Middle frontal gyrus (tissue), 1 donor: Measurements from ENCODE around the gene DDX6.
"Not testable (repeated sequence)": the region's sequence is repeated elsewhere in the genome, so short reads cannot be mapped to it uniquely, and the experiment has no call there.

Experiments used
- DNase-seq: peaks from one replicate; pipeline ENCODE4 v3.0.0-alpha.2; 2015; ENCODE audit warnings: low spot score; ENCODE audit errors: extremely low spot score

The DDX6 gene

DNA sequence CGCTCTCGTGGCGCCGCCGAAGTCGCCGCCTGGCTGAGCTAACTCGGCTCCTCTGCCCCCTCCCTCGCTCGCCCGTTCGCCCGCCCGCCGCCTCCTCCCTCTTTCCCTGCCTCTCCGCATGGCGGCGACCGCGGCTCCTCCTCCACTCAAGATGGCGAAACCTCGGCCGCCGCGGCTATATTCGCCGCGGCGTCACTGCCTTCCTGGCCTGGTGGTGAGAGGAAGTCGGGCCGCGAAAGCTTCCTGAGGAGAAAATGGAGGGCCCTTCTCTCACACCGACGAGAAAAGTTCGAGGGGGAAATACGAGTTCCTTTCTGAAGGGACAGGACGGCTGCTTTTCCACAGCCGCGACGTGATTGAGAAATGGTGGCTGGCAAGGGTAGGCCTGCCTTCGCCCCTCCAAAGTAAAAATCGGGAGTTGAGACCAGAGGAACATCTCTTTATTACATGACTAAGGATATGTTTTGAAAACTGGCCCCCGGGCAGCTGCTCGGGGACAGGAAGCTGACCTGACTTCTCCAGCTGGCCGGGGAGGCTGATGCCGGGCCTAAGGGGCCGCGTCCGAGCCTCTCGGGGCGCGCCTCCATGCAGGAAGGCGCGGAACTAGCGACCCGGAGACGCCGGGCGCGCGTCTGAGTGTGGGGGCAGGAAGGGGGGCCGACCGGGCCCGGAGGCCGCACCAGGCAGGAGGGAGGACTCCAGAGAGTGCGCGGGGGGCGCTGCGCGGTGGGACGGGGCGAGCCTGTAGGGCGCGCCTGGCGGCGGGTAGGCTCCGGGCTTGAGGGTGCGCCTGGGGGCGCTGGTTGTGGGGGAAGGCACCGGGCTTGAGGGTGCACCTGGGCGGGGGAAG lies at the start of gene DDX6:
TSS of gene DDX6 (minus strand) at position 54 of the 850 bp plus-strand sequence. CDS start 4,913 bp downstream, outside the sequence.
- peak; percentile 63 for DNase-seq

GRCh38 chr11:118838905-118839553 lies 48.1 kb upstream of the DDX6 start:
- DNase-seq = no peak

DNA sequence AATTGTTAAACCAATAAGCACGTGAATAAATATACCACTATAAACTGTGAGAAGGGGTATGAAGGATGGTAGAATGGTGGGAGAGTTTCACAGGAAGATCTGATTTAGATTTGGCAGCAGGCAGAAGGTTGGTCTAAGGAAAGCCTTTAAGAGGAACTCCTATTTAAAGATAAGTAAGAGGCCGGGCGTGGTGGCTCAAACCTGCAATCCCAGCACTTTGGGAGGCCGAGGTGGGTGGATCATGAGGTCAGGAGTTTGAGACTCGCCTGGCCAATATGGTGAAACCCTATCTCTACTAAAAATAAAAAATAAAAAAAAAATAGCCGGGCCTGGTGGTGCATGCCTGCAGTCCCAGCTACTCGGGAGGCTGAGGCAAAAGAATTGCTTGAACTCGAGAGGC lies 46.9 kb upstream of the DDX6 start:
- DNase-seq = no peak

- DNase-seq = no peak
Observed at GRCh38 chr11:118834427-118835028, 43.6 kb upstream of the DDX6 start.

DNA sequence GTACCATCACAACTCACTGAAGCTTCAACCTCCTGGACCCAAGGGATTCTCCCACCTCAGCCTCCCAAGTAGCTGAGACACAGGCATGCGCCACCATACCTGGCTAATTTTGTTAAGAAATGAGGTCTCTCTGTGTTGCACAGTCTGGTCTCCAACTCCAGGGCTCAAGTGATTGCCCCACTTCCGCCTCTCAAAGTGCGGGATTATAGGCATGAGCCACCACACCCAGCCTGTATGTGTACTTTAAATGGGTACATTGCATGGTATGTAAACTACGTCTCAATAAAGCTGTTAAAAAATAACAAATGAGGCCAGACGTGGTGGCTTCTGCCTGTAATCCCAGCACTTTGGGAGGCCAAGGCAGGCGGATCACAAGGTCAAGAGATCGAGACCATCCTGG lies 36.2 kb upstream of the DDX6 start:
- DNase-seq = no peak

GRCh38 chr11:118822936-118823510 lies 32.1 kb upstream of the DDX6 start:
- not testable (repeated sequence) for DNase-seq

DNA sequence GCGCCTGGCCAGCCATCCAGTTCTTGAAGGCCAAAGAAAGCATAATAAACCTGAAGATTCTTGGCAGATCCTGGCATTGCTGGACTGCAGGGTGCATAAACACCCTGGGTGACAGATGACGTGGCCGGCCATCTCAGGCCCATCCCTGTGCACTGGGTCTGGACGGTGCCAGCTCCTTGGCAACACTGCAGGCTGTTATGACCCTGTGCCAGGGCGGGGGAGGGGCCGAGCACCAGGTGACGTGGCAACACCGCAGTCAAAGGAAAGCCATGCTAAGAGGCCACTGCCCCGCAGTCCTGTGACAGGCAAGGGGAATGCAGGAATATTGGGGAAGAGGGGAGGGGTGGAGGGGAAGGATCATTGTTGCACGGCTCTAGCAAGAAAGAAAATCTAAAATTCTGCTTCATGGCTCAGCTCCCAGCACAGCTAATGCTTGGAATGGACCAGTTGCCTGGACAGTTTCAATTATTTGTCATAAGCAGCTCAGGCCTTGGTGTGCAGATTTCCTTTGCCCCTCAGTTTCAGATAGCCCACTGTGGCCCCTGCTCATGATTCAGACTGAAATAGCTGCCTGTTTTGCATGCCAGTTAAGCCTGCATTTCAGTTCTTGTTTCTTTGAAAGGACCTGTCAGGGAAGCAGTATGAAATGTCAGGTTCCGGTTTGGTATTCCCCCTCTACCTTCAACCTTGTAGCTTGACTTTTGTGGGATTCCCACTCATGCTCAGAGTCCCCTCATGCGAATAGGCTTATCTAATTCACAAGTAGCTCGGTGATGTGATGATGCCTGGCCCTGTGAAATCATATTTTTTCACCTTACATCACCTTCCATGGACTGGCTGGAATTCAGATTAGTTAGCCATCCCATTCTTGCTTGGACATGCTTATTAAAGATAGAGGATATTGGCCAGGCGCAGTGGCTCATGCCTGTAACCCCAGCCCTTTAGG lies 29.7 kb upstream of the DDX6 start:
- DNase-seq = no peak

GRCh38 chr11:118820025-118820379 lies 29.0 kb upstream of the DDX6 start:
- DNase-seq = not testable (repeated sequence)

DNA sequence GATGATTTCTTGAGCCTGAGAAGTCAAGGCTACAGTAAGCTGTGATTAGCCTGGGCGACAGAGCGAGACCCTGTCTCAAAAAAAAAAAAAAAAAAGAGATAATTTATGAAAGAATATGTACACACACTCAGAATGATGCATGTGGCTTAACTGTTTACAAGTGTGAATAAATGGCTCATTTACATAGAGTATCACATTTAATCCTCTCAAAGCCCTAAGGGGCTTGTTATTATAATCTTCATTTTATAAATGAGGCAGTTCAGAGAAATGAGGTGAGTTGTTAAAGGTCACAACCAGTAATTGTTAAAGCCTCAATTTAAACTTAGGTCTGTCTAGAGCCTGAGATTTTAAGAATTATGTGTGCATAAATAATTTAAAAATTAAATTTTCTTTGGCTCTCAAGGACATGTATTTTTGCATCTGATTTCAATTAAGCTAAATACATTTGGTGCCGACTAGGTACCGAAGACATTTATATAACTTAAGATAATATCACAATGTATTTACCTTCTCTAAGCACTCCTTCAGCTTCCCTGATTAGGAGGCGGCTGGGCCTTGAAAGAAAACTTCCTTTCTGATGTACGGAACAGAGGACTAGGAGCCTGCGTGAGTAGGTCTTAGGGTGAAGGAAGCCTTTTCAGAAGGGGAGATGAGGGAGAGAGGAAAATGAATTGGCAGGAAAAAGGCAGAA lies 28.5 kb upstream of the DDX6 start:
- DNase-seq = no peak

GRCh38 chr11:118818130-118818529 lies 27.2 kb upstream of the DDX6 start:
- DNase-seq = no peak

DNA sequence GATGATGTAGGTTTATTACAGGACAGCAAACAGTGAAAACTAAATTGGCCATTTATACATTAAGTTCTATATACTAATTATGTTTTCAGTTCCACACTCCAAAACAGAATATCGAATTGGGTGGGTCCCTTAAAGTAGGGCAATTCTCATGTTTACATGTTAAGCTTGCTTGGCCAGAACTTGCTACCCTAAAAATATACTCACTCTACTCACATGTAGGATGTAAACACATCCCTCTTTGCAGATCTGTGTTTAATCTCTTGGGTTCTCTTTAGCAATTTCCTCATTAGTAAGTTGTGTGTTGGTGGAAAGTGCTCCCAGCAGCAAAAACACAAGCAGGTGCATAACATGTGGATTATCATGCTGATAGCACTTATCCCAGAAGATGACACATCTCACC lies 22.6 kb upstream of the DDX6 start:
- no peak for DNase-seq

GRCh38 chr11:118812485-118812884 lies 21.5 kb upstream of the DDX6 start:
- DNase-seq = no peak

DNA sequence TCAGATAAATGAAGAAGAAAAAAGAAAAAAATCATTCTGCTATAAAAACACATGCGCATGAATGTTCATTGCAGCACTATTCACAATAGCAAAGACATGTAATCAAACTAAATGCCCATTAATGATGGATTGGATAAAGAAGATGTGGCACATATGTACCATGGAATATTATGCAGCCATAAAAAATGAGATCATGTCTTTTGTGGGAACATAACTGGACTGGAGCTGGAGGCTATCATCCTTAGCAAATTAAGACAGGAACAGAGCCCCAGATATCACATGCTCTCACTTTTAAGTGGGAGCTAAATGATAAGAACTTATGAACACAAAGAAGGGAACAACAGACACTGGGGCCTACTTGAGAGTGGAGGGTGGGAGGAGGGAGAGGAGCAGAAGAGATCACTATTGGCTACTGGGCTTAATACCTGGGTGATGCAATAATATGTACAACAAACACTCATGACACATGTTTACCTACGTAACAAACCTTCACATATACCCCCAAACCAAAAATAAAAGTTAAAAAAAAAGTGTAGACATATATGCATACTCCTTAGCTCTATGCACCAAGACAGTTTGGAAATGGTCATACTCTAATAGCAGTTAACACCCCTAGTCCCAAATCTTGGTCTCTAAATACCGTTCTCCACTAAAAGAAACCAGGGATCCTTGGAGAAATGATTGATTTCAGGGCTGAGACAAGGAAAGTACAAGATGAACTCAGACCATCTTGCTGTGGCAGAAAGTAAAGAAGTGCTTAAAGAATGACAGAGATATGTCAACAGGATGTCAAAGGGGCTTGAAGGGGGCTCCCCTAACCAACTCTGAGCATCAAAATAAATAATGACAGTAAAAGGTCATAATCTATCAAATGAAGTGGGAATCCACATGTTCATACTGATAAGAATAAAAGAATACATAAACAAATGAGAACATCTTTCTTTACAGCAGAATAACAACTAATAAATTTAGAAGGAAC lies 17.1 kb upstream of the DDX6 start:
- DNase-seq = no peak

- no peak for DNase-seq
Observed at GRCh38 chr11:118806400-118806799, 15.4 kb upstream of the DDX6 start.

DNA sequence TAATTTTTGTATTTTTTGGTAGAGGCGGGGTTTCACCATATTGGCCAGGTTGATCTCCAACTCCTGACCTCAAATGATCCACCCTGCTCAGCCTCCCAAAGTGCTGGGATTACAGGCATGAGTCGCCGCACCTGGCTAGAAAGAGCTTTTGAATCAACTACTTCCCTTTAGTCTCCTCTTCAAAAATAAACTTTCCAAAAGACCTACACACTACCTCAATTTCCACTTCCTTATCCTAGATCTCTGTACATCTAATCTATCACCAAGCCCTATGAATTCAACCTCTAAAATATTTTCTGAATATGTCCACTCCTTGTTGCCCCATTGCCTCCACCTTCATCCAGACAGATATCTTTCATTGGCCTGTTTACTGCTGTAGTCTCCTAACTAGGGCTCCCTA lies 13.1 kb upstream of the DDX6 start:
- no peak for DNase-seq

GRCh38 chr11:118799372-118799771 lies 8.4 kb upstream of the DDX6 start:
- DNase-seq = no peak

- no peak for DNase-seq
Observed at GRCh38 chr11:118797510-118797909, 6.5 kb upstream of the DDX6 start.

GRCh38 chr11:118792570-118793124 lies 1.7 kb upstream of the DDX6 start:
- peak; percentile 53 for DNase-seq
